Right atrium auricular region (tissue), 2 donors: ENCODE data around the gene IL17RD. TPM values are rescaled to one million over a fixed set of nuclear protein-coding genes. Genes with fewer than 3 reads are reported as not detected.

Source experiments
- DNase-seq: peaks from one replicate; pipeline ENCODE4 v3.0.0-alpha.2; 2019; ENCODE audit warnings: low spot score
- H3K27ac ChIP-seq, 2 donors: fragments of 200-600 bp; sonication (generic); 1 replicate in 1 of 2; 2 replicates in 1 of 2; pipeline ENCODE4 v1.5.1; 2016 to 2019
- H3K27me3 ChIP-seq, 2 donors: fragments of 200-600 bp; sonication (generic); one replicate each; pipeline versions ENCODE4 v1.5.1 to v1.6.0; 2017 to 2019
- H3K36me3 ChIP-seq: fragments of 200-600 bp; sonication (generic); one replicate; pipeline ENCODE4 v1.5.1; 2016
- H3K4me1 ChIP-seq, 2 donors: fragments of 200-600 bp; sonication (generic); one replicate each; pipeline versions ENCODE4 v1.5.1 to v1.6.0; 2017 to 2019
- H3K4me3 ChIP-seq, 2 donors: fragments of 200-600 bp; sonication (generic); 1 replicate in 1 of 2; 2 replicates in 1 of 2; pipeline ENCODE4 v1.5.1; 2017 to 2019; ENCODE audit warnings: mild to moderate bottlenecking in 1 of 2, moderate library complexity in 1 of 2
- H3K9me3 ChIP-seq, 2 donors: fragments of 200-600 bp; sonication (generic); one replicate each; pipeline ENCODE4 v1.5.1; 2019
- total RNA-seq, 2 donors: library from RNA; depleted of rRNA; stranded (reverse); fragments of >200 nt; gene quantifications; one replicate each; pipeline ENCODE4 v1.1.0, GENCODE V29; 2016
- TF ChIP-seq, protein P1 (sequence below), 2 donors: fragments of 200-600 bp; sonication (generic); IDR thresholded peaks; one replicate each; pipeline ENCODE4 v1.5.1; 2019; ENCODE audit warnings: antibody characterized with exemption in 2 of 2

IL17RD gene
- total RNA-seq, 2 donors from 2014 or later: 2.1 to 2.8 TPM

DNA sequence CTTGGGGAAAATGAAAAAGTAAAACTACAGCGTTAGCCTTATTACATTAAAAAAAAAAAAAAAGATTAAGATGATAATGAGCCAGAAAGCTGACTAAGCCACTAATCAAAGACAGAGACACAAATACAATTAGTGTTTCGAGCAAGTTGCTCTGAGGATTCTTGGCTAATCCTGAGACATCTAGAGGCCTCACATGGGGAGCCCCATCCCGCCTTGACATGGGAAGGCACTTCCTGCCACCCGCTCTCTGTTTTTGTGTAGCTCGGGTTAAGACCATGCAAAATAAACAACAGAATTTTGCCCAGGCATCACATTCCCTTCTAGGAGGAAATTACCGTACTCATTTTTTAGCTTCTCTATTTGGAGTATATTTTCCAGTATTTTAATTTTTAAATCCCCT, 19.4 kb upstream of the IL17RD start:
- no peaks in the 10 kb centered on the region for H3K4me1 ChIP-seq
- H3K4me3 ChIP-seq: no peak overlapping the region
- TF ChIP-seq, protein P1, sequence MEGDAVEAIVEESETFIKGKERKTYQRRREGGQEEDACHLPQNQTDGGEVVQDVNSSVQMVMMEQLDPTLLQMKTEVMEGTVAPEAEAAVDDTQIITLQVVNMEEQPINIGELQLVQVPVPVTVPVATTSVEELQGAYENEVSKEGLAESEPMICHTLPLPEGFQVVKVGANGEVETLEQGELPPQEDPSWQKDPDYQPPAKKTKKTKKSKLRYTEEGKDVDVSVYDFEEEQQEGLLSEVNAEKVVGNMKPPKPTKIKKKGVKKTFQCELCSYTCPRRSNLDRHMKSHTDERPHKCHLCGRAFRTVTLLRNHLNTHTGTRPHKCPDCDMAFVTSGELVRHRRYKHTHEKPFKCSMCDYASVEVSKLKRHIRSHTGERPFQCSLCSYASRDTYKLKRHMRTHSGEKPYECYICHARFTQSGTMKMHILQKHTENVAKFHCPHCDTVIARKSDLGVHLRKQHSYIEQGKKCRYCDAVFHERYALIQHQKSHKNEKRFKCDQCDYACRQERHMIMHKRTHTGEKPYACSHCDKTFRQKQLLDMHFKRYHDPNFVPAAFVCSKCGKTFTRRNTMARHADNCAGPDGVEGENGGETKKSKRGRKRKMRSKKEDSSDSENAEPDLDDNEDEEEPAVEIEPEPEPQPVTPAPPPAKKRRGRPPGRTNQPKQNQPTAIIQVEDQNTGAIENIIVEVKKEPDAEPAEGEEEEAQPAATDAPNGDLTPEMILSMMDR (IDR thresholded peaks at IDR 0.05): no peak
- no peak overlapping the region for H3K27ac ChIP-seq
- no peaks in the 10 kb centered on the region for H3K27me3 ChIP-seq
- DNase-seq: no peak
- no peaks in the 10 kb centered on the region for H3K9me3 ChIP-seq
- H3K36me3 ChIP-seq: no peaks in the 10 kb centered on the region

DNA sequence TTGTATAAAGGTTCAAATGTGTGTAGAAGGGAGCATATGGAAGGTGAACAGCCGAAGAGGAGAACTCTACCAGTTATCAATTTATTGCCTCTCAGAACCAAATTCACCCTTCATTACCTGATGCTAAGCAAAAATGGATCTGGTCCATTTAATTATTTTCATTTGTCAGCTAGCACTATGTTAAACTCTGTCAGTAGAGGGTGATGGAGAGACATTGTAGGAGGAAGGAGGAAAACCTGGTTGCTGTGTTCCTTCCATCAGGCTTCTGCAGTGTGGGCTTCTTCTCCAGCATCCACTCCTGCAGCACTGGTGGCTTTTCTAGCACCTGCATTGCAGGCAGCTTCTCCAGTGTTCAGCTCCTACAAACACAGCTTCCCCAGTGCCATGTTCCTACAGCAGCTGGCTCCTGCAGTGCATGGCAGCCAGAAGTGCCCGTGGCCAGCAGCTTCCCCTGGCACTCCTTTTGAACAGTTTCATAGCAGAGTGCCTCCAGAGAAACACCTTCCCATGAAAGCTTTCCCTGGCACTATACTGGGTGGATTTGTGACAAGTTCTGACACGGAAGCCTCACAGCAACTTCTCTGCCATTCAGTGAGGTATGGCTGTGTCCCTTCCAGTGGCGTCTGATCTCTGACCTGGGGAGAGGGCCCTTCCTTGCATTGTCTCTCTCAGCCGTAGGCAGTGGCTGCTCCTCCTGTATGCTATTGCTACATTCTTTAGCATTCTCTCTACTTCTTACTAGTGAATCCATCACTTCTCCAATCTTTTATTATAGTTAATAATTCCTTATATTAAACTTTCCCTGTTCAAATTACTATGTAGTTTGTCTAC, 14.6 kb upstream of the IL17RD start:
- TF ChIP-seq, protein P1 (IDR thresholded peaks at IDR 0.05): peak in 1 of 2 donors; percentile 35
- no peaks in the 10 kb centered on the region for H3K36me3 ChIP-seq
- no peak for DNase-seq
- no peak overlapping the region for H3K27ac ChIP-seq
- H3K9me3 ChIP-seq: no peaks in the 10 kb centered on the region
- H3K27me3 ChIP-seq: no peaks in the 10 kb centered on the region
- H3K4me3 ChIP-seq: no peak overlapping the region
- no peaks in the 10 kb centered on the region for H3K4me1 ChIP-seq

DNA sequence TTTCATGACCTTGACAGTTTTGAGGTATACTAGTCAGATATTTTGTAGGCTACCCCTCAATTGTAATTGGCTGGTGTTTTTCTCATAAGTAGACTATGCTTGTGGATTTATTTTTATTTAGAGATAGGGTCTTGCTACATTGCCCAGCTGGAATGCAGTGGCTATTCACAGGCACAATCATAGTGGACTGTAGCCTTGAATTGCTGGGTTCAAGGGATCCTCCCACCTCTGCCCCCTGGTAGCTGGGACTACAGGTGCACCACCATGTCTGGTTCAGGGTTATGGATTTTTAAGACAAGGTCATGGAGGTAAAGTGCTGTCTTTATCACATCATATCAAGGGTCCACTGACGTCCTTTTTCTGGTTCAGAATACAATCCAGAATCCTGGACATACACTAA, 10.9 kb upstream of the IL17RD start:
- no peaks in the 10 kb centered on the region for H3K27me3 ChIP-seq
- no peak overlapping the region for H3K27ac ChIP-seq
- H3K36me3 ChIP-seq: no peaks in the 10 kb centered on the region
- TF ChIP-seq, protein P1 (IDR thresholded peaks at IDR 0.05): no peak
- no peaks in the 10 kb centered on the region for H3K4me1 ChIP-seq
- no peak for DNase-seq
- H3K4me3 ChIP-seq: no peak overlapping the region
- H3K9me3 ChIP-seq: no peaks in the 10 kb centered on the region

DNA sequence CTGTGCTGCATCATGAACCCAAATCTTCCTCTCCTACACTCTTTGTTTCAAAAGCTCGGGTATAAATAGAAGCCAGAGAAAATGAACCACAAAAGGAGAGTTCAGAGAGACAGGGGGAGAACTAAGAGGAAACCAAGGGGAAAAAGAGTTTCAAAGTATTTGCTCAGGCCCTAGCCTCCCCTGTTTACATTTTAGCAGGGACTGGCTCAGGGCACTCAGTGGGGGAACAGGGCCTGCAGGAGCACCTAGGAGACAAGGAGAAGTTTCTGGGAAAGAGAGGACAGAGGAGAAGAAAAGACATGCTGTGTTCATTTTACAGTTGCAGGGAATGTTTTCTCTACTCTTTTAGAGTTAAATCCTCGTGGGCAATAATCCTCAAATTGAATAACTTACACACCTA, 8.5 kb upstream of the IL17RD start:
- no peaks in the 10 kb centered on the region for H3K9me3 ChIP-seq
- no peak overlapping the region for H3K27ac ChIP-seq
- H3K36me3 ChIP-seq: no peaks in the 10 kb centered on the region
- TF ChIP-seq, protein P1 (IDR thresholded peaks at IDR 0.05): no peak
- no peaks in the 10 kb centered on the region for H3K27me3 ChIP-seq
- H3K4me3 ChIP-seq: no peak overlapping the region
- no peak for DNase-seq
- H3K4me1 ChIP-seq: peaks cover 0 to 9% of the 10 kb centered on the region in 2 donors

DNA sequence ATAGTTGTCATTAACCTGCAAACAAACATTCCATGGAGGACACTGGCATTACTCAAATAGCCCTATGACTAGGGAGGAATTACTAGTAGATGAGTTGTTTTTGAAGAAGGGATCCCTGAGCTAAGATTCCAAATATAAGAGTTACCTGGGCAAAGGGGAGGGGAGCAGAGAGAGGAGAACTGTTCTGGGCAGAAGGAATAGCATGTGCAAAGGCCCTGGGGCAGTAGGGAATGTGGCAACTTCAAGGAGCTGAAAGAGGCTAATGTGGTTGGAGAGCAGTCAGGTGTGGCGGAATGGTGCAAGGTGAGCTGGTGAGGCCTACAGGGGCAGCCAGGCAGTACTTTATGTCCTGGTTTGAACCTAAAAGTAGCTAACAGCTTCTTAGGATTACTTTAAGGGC, 5.8 kb upstream of the IL17RD start:
- H3K4me3 ChIP-seq: no peak overlapping the region
- TF ChIP-seq, protein P1 (IDR thresholded peaks at IDR 0.05): no peak
- H3K36me3 ChIP-seq: no peaks in the 10 kb centered on the region
- no peaks in the 10 kb centered on the region for H3K9me3 ChIP-seq
- H3K27me3 ChIP-seq: no peaks in the 10 kb centered on the region
- no peak for DNase-seq
- H3K4me1 ChIP-seq: peaks cover 0 to 9% of the 10 kb centered on the region in 2 donors
- H3K27ac ChIP-seq: no peak overlapping the region
